Epithelial cell of umbilical artery (primary cell): ENCODE data around the gene PPP3R2. TPM values are rescaled to one million over a fixed set of nuclear protein-coding genes. Genes with fewer than 3 reads are reported as not detected.

Source experiments
- total RNA-seq: library from RNA; depleted of rRNA; stranded (reverse); fragments of >200 nt; gene quantifications from 2 replicates; pipeline ENCODE4 v1.2.3, GENCODE V29; 2014

The PPP3R2 gene, protein sequence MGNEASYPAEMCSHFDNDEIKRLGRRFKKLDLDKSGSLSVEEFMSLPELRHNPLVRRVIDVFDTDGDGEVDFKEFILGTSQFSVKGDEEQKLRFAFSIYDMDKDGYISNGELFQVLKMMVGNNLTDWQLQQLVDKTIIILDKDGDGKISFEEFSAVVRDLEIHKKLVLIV
- not detected in 2 replicates for total RNA-seq

DNA sequence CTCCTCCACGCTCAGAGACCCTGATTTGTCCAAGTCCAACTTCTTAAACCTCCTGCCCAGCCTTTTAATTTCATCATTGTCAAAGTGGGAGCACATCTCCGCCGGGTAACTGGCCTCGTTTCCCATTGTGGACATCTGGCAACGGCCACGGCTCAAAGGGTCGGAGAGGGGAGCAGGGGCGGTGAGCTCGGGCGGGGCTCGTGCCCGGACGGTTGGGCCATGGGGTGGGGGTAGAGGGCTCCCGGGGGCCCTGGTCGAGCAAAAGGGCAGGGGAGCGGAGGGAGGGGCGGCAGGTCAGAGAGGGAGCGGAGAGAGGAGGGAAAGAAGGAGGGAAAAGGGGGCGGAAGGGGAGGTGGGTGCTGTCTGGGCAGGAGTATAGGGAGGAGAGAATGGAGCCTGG, at the start of gene PPP3R2:
PPP3R2 (minus strand) TSS at position 174 of the 400 bp plus-strand sequence; CDS start at position 126, 48 bp downstream.

Other genes starting within 250 kb of the PPP3R2 start
- not detected in 2 replicates for gene BAAT, start 210.0 kb downstream of the PPP3R2 start, total RNA-seq
- 18.5 and 19.8 TPM in 2 replicates for gene MRPL50, start 196.4 kb downstream of the PPP3R2 start, total RNA-seq
- 17.2 and 23.1 TPM in 2 replicates for gene ZNF189, start 196.1 kb downstream of the PPP3R2 start, total RNA-seq
- not detected in 2 replicates for gene ALDOB, start 159.2 kb downstream of the PPP3R2 start, total RNA-seq
- gene RNF20, start 61.1 kb downstream of the PPP3R2 start, total RNA-seq, result 24.4 and 30.5 TPM in 2 replicates
- gene GRIN3A, start 143.7 kb upstream of the PPP3R2 start, total RNA-seq, result not detected in 2 replicates